Measurements from ENCODE around the gene SPZ1. TPM values are rescaled to one million over a fixed set of nuclear protein-coding genes. Genes with fewer than 3 reads are reported as not detected.

Gene SPZ1
- total RNA-seq, 6 experiments from 2014 or later, result not detected

- ATAC-seq, result no peak
- Histone ChIP-seq H3K4me1 (no peaks in the 10 kb centered on the region), H3K9me3 (no peaks in the 10 kb centered on the region), H3K4me3 (no peak overlapping the region), H3K27ac (no peak overlapping the region), H3K36me3 (no peaks in the 10 kb centered on the region), H3K27me3 (no peaks in the 10 kb centered on the region)
- no peak for DNase-seq
- TF ChIP-seq POLR2A (IDR thresholded peaks at IDR 0.05) (no peak), CTCF (IDR thresholded peaks at IDR 0.05) (no peak)
- intact Hi-C loops (cut with DNase I), result no loop called here
- no CpG with 5 or more reads among the region's 1 CpG for WGBS (ENCODE audit: insufficient coverage, low coverage, low lambda C conversion rate, missing lambda C conversion rate)
These were observed 5.1 kb downstream of the SPZ1 start for GRCh38 chr5:80324912-80325311.

DNA sequence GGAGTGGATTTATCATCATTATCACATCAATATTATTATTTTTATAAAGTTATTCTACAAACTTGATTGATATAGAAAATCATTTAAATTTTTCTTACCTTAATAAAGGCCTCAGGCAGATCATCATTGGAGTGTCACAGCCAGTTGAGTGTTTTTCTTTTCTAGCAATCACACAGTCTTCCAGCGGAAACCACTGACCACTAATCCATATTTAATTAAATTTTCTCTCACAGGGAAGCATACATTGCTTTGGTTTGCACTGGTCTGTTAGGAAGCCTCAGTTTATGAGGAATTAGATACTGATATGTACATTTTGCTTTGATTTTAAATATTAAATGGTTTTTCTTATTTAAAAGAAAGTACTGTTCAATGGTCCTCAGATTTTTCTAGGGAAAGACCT is 6.7 kb downstream of the SPZ1 start:
- no peak overlapping the region for H3K27ac ChIP-seq
- intact Hi-C loops (cut with DNase I), result no loop called here
- H3K4me3 ChIP-seq, result no peak overlapping the region
- TF ChIP-seq POLR2A (IDR thresholded peaks at IDR 0.05) (no peak), CTCF (IDR thresholded peaks at IDR 0.05) (no peak)
- 20% methylated on average over 1 of the region's 1 CpG for WGBS (ENCODE audit: insufficient coverage, low coverage, low lambda C conversion rate, missing lambda C conversion rate)
- no peaks in the 10 kb centered on the region for H3K9me3 ChIP-seq
- H3K36me3 ChIP-seq, result no peaks in the 10 kb centered on the region
- H3K27me3 ChIP-seq, result no peaks in the 10 kb centered on the region
- ATAC-seq (no peak), DNase-seq (no peak)
- no peaks in the 10 kb centered on the region for H3K4me1 ChIP-seq

DNA sequence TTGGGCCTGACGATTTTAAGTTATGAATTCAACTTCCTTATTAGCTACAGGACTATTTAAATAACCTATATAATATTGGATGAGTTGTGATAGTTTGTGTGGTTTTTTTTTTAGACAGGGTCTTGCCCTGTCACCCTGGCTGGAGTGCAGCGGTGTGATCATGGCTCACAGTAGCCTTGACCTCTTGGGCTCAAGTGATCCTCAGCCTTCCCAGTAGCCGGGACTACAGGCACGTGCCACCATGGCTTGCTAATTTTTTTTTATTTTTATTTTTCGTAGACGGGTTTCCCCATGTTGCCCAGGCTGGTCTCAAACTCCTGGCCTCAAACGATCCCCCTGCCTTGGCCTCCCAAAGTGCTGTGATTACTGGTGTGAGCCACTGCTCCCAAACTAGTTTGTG is 17.6 kb downstream of the SPZ1 start:
- intact Hi-C loops (cut with DNase I), result no loop called here

DNA sequence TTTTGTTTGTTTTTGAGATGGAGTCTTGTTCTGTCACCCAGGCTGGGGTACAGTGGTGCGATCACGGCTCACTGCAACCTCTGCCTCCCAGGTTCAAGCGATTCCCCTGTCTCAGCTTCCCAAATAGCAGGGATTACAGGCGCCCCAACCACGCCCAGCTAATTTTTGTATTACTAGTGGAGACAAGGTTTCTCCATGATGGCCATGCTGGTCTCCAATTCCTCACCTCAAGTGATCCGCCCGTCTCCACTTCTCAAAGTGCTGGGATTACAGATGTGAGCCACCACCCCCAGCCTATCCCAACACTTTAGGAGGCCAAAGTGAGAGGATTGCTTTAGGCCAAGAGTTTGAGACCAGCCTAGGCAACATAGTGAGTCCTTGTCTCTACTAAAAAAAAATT is 19.3 kb downstream of the SPZ1 start:
- intact Hi-C loops (cut with DNase I), result no loop called here
- Histone ChIP-seq H3K27me3 (no peaks in the 10 kb centered on the region), H3K4me3 (no peak overlapping the region), H3K9me3 (no peaks in the 10 kb centered on the region), H3K4me1 (no peaks in the 10 kb centered on the region), H3K36me3 (no peaks in the 10 kb centered on the region), H3K27ac (no peak overlapping the region)
- TF ChIP-seq POLR2A (IDR thresholded peaks at IDR 0.05) (no peak), CTCF (IDR thresholded peaks at IDR 0.05) (no peak)
- DNase-seq (no peak), ATAC-seq (no peak)
- WGBS (ENCODE audit: insufficient coverage, low coverage, low lambda C conversion rate, missing lambda C conversion rate), result 80% methylated on average over 6 of the region's 7 CpGs

More for the DNA sequence above, 17.6 kb downstream of the SPZ1 start:
- no peak overlapping the region for H3K27ac ChIP-seq
- ATAC-seq (no peak), DNase-seq (no peak)
- H3K27me3 ChIP-seq, result no peaks in the 10 kb centered on the region
- H3K9me3 ChIP-seq, result no peaks in the 10 kb centered on the region
- H3K36me3 ChIP-seq, result no peaks in the 10 kb centered on the region
- TF ChIP-seq CTCF (IDR thresholded peaks at IDR 0.05), result no peak
- TF ChIP-seq POLR2A (IDR thresholded peaks at IDR 0.05), result no peak
- no peak overlapping the region for H3K4me3 ChIP-seq
- 52% methylated on average over 6 of the region's 7 CpGs for WGBS (ENCODE audit: insufficient coverage, low coverage, low lambda C conversion rate, missing lambda C conversion rate)
- H3K4me1 ChIP-seq, result no peaks in the 10 kb centered on the region
